Heart right ventricle (tissue), 16 donors: Measurements from ENCODE around the gene LURAP1L. TPM values are rescaled to one million over a fixed set of nuclear protein-coding genes. Genes with fewer than 3 reads are reported as not detected.

Experiments
- ATAC-seq, 8 donors: fragments of 200-7000 bp; cut with Tn5 transposase; one replicate each; pipeline ENCODE4 v1.9.1; 2020; ENCODE audit warnings: mild to moderate bottlenecking in 8 of 8, moderate library complexity in 8 of 8, moderate number of reproducible peaks in 1 of 8
- DNase-seq, 2 donors: peaks; one replicate each; pipeline ENCODE4 v3.0.0-alpha.2; 2020
- H3K27ac ChIP-seq, 10 donors: fragments of 200-600 bp; sonication (generic) in 2 of 10; one replicate each; pipeline versions ENCODE4 v1.5.0 to v1.8.0; 2020 to 2022; ENCODE audit warnings: mild to moderate bottlenecking in 3 of 10
- H3K27me3 ChIP-seq, 7 donors: fragments of 200-600 bp; one replicate each; pipeline ENCODE4 v1.8.0; 2021 to 2022; ENCODE audit warnings: mild to moderate bottlenecking in 2 of 7
- H3K36me3 ChIP-seq, 9 donors: fragments of 200-600 bp; sonication (generic) in 1 of 9; one replicate each; pipeline versions ENCODE4 v1.5.0 to v1.8.0; 2020 to 2022; ENCODE audit warnings: mild to moderate bottlenecking in 2 of 9
- H3K4me1 ChIP-seq, 9 donors: fragments of 200-600 bp; sonication (generic) in 1 of 9; one replicate each; pipeline versions ENCODE4 v1.5.0 to v1.8.0; 2020 to 2022; ENCODE audit warnings: mild to moderate bottlenecking in 4 of 9
- H3K4me3 ChIP-seq, 10 donors: fragments of 200-600 bp; sonication (generic) in 2 of 10; one replicate each; pipeline versions ENCODE4 v1.5.0 to v1.8.0; 2020 to 2022; ENCODE audit warnings: mild to moderate bottlenecking in 7 of 10, moderate library complexity in 2 of 10
- H3K9me3 ChIP-seq, 11 donors: fragments of 200-600 bp in 10 of 11; sonication (generic) in 2 of 11; one replicate each; pipeline versions ENCODE4 v1.5.0 to v1.8.0; 2013 to 2022; ENCODE audit warnings: mild to moderate bottlenecking in 2 of 11, control low read depth in 1 of 11, moderate library complexity in 1 of 11
- WGBS, 2 donors: extraction: QIAGEN DNeasy Blood & Tissue Kit; methylation state at CpG; one replicate each; pipeline ENCODE4 v1.1.7; 2013; ENCODE audit warnings: inconsistent platforms in 1 of 2; 5-methylcytosine and 5-hydroxymethylcytosine counted together
- intact Hi-C, 10 donors: fragments of 100-400 bp; cut with DNase I; formaldehyde crosslinking; loops; one replicate each; pipeline versions ENCODE4 v1.11.1 to v1.14.2; 2022
- polyA plus RNA-seq, 2 donors: library from polyadenylated mRNA; stranded (reverse); fragments of 200-250 nt; gene quantifications; one replicate each; pipeline ENCODE4 v1.2.3, GENCODE V29; 2013
- total RNA-seq, 10 donors: library from RNA; stranded (reverse); fragmentation: NEBNext Ultra II Directional in 3 of 10; extraction: Animal tissue kit (Norgen Biotek cat#: 25700) in 3 of 10; gene quantifications; one replicate each; pipeline versions ENCODE4 v1.2.1 to v1.2.4, GENCODE V29; 2021 to 2023
- TF ChIP-seq, protein P1 (sequence below), 9 donors: fragments of 200-600 bp; sonication (generic) in 2 of 9; IDR thresholded peaks; one replicate each; pipeline versions ENCODE4 v1.5.0 to v1.8.0; 2021 to 2022; ENCODE audit warnings: antibody characterized with exemption in 9 of 9, mild to moderate bottlenecking in 5 of 9, moderate library complexity in 1 of 9
- donor health status: Arrhythmogenic right ventricular cardiomyopathy.
- donor health status: ischemic (EF 13 %, LVEDD 7.1; RV severe dilation, severe dysfunction).
- donor health status: healthy with polysubstance abuse.
- donor health status: DM: no; HTN: yes; CAD: no.
- donor health status: DM: no; HTN: no; CAD: no.
- donor health status: ischemic (EF 25% LVEDD 6.9; RV normal size, moderate dysfunction).
- donor health status: ischemic (EF 25% LVEDD 5.7; RV mildly dilated, moderate dysfunction).
- donor health status: healthy.
- donor health status: DM: yes; HTN: yes; CAD: no.
- donor health status: Ischemic cardiomyopathy.
- donor health status: ischemic (EF 35%, LVEDD 5.7; RV mildly dilated, moderate dysfunction).
- donor health status: nonischemic (EF 11% LVEDD 7.7; RV severe dilation, severe dysfunction).
- donor health status: DM: yes; HTN: yes; CAD: no.
- donor health status: PGD.
- donor health status: ischemic (EF 29% LVEDD 5.4; RV normal size, mild dysfunction).
- donor health status: nonischemic (EF 23%, LVEDD 6.1; RV moderate dilation, normal function).

Gene LURAP1L
- total and polyA plus RNA-seq, 12 donors: 1.2 to 4.6 (median 2.2) TPM

DNA sequence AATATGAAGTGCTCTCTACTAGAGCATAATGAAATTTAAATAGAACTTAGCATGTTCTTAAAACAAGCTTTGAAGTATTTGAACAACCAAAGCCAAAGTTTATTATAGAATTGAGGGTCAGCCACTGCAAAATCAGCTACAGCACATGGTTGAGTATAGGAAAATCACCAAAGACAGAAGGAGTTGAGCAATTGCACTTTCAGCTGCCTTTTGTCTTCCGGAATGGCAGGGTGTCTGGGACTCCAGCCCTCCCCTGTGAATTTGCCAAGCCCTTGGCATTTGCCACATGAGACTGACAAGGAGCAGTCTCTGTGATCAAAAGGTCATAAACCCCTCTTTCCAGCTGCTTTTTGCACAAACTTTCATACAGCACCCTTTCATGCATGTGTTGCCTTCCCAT, 8.5 kb upstream of the LURAP1L start:
- TF ChIP-seq, protein P1, sequence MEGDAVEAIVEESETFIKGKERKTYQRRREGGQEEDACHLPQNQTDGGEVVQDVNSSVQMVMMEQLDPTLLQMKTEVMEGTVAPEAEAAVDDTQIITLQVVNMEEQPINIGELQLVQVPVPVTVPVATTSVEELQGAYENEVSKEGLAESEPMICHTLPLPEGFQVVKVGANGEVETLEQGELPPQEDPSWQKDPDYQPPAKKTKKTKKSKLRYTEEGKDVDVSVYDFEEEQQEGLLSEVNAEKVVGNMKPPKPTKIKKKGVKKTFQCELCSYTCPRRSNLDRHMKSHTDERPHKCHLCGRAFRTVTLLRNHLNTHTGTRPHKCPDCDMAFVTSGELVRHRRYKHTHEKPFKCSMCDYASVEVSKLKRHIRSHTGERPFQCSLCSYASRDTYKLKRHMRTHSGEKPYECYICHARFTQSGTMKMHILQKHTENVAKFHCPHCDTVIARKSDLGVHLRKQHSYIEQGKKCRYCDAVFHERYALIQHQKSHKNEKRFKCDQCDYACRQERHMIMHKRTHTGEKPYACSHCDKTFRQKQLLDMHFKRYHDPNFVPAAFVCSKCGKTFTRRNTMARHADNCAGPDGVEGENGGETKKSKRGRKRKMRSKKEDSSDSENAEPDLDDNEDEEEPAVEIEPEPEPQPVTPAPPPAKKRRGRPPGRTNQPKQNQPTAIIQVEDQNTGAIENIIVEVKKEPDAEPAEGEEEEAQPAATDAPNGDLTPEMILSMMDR (IDR thresholded peaks at IDR 0.05): no peak
- WGBS, 2 donors: 51 to 73% methylated on average over 1 of the region's 1 CpG
- H3K27ac ChIP-seq: no peak overlapping the region
- no peaks in the 10 kb centered on the region for H3K4me1 ChIP-seq
- no peaks in the 10 kb centered on the region for H3K9me3 ChIP-seq
- no peak for DNase-seq
- intact Hi-C loops: no loop called here
- no peaks in the 10 kb centered on the region for H3K27me3 ChIP-seq
- no peaks in the 10 kb centered on the region for H3K36me3 ChIP-seq
- no peak overlapping the region for H3K4me3 ChIP-seq
- no peak for ATAC-seq

DNA sequence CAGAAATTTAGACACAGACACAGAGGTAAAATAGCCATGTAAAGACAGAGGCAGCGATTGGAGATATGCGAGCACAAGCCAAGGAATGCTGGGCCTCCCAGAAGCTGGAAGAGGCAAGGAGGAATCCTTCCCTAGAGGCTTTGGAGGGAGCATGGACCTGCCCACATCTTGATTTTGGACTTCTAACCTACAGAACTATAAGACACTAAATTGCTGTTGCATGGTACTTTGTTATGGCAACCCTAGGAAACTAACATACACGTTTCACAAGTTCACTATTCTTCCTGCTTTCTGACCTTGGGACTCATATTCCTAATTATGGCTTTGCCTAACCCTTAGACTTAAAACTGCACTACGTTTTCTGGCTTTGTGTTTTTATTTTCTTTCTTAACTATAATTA, 4.6 kb upstream of the LURAP1L start:
- ATAC-seq: no peak

DNA sequence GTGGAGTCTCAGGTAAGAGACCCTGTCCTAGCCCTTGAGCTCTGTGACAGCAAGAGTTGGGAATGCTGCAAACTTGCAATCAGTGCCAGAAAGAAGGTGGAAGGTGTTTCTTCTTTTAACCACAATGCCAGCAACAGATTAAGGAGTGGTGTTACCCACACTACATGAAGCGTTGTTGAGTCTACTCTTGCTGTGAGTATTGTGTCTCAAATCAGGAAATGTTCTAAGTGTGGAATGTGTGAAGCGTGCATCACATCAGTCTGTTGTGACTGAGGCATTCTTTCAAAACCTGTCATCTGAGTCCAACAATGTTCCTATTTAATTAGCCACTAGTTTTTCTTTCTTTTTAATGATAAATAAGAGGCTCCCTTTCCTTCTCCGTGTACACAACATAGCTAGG, 2.9 kb upstream of the LURAP1L start:
- intact Hi-C loops: loop anchor here in 3 of 10 donors (5.0 to 10.0 kb wide), 2 partner anchors 47 to 110 kb away; no protein-coding TSS in a partner anchor
- Histone ChIP-seq H3K27ac (no peak overlapping the region), H3K9me3 (no peaks in the 10 kb centered on the region), H3K4me3 (no peak overlapping the region), H3K36me3 (no peaks in the 10 kb centered on the region), H3K27me3 (peaks cover 0 to 19% (median 0%) of the 10 kb centered on the region in 7 donors), H3K4me1 (peaks cover 0 to 10% (median 4%) of the 10 kb centered on the region in 9 donors)
- 55 to 59% methylated on average over 3 of the region's 3 CpGs for WGBS, 2 donors
- no peak for DNase-seq
- no peak for ATAC-seq
- TF ChIP-seq, protein P1 (IDR thresholded peaks at IDR 0.05): no peak

More for the DNA sequence above, 4.6 kb upstream of the LURAP1L start:
- H3K4me1 ChIP-seq: peaks cover 0 to 5% (median 0%) of the 10 kb centered on the region in 9 donors
- no peaks in the 10 kb centered on the region for H3K9me3 ChIP-seq
- no peaks in the 10 kb centered on the region for H3K36me3 ChIP-seq
- H3K27me3 ChIP-seq: peaks cover 0 to 7% (median 0%) of the 10 kb centered on the region in 7 donors
- no peak overlapping the region for H3K27ac ChIP-seq
- TF ChIP-seq, protein P1 (IDR thresholded peaks at IDR 0.05): no peak
- no peak for DNase-seq
- no peak overlapping the region for H3K4me3 ChIP-seq
- intact Hi-C loops: loop anchor here in 3 of 10 donors (5.0 to 10.0 kb wide), 2 partner anchors 45 to 112 kb away; no protein-coding TSS in a partner anchor
- 91 to 96% methylated on average over 4 of the region's 4 CpGs for WGBS, 2 donors

DNA sequence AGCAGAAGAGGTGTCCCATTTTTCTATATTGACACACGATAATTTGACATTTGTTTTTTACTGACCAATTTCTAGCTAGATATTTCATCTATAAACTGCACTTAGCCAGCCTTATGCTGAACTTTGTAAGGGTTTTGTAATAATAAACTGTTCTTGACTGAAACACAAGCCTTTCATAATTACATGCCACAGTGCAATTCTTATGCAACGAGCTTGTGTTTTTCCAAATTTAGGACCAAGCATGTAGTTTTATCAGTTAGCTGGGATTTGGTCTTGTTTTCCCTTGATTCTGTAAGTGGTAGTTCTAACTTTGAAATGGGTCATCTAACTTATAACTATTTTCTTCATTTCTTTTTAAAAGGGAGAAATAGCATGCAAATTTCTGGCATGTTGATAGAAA, 1.3 kb upstream of the LURAP1L start:
- no peak overlapping the region for H3K4me3 ChIP-seq
- no peak for DNase-seq
- 81 to 92% methylated on average over 2 of the region's 2 CpGs for WGBS, 2 donors
- intact Hi-C loops: loop anchor here in 3 of 10 donors (5.0 to 10.0 kb wide), 2 partner anchors 49 to 109 kb away; no protein-coding TSS in a partner anchor
- H3K9me3 ChIP-seq: no peaks in the 10 kb centered on the region
- H3K4me1 ChIP-seq: peaks cover 0 to 25% (median 12%) of the 10 kb centered on the region in 9 donors
- TF ChIP-seq, protein P1 (IDR thresholded peaks at IDR 0.05): no peak
- H3K36me3 ChIP-seq: no peaks in the 10 kb centered on the region
- ATAC-seq: no peak
- peaks cover 0 to 19% (median 0%) of the 10 kb centered on the region in 7 donors for H3K27me3 ChIP-seq
- H3K27ac ChIP-seq: no peak overlapping the region
